ENCODE results near the gene DPYSL4. TPM values are rescaled to one million over a fixed set of nuclear protein-coding genes. Genes with fewer than 3 reads are reported as not detected.

The DPYSL4 gene
- total and polyA plus RNA-seq, 2 of the 4 experiments (the other 2 are of a cell fraction) = 8.1 to 30.5 TPM

- CTCF ChIA-PET = no interaction called here
Observed at GRCh38 chr10:132198068-132198370, 11.3 kb downstream of the DPYSL4 start.

More at GRCh38 chr10:132198068-132198370, 11.3 kb downstream of the DPYSL4 start:
- Histone ChIP-seq H2BK15ac (ENCODE audit: low read depth, low read length) (no peak overlapping the region), H3K9me3 (ENCODE audit: control insufficient read depth, insufficient read depth, low read length) (no peaks in the 10 kb centered on the region), H3K56ac (ENCODE audit: extremely low read depth, insufficient read depth, low read length) (no peak overlapping the region), H4K91ac (ENCODE audit: insufficient read depth, low read depth, low read length) (no peak overlapping the region), H3K18ac (ENCODE audit: low read depth, low read length) (no peak overlapping the region), H3K27ac (ENCODE audit: insufficient read depth, low read length) (no peak overlapping the region), H2AK5ac (ENCODE audit: low read depth, low read length) (no peak overlapping the region), H3K27me3 (ENCODE audit: control insufficient read depth, insufficient read depth, low read length) (no peaks in the 10 kb centered on the region), H3K36me3 (ENCODE audit: control insufficient read depth, insufficient read depth, low read length) (peaks cover 34% of the 10 kb centered on the region), H4K8ac (ENCODE audit: low read depth in 2 of 2, low read length in 2 of 2) (no peak overlapping the region), H3K4me3 (ENCODE audit: insufficient read depth, low read depth, low read length) (no peak overlapping the region), H3K4me1 (ENCODE audit: control insufficient read depth, insufficient read depth, low read length) (no peaks in the 10 kb centered on the region), H2BK20ac (ENCODE audit: low read depth, low read length) (no peak overlapping the region), H2BK120ac (ENCODE audit: low read depth, low read length) (no peak overlapping the region), H2AK9ac (replicated peaks; ENCODE audit: low read depth, low read length, poor library complexity) (no peak overlapping the region), H3K14ac (replicated peaks; ENCODE audit: low read depth, low read length) (no peak overlapping the region), H3K4me2 (ENCODE audit: low read depth, low read length) (no peak overlapping the region), H3K9me1 (ENCODE audit: insufficient read depth, low read length) (no peaks in the 10 kb centered on the region; the same call in 1 of the 2 replicates), H3K23ac (ENCODE audit: low read depth, low read length) (no peak overlapping the region), H4K20me1 (ENCODE audit: insufficient read depth, low read length) (peaks cover 9% of the 10 kb centered on the region), H2AFZ (replicated peaks; ENCODE audit: low read length, poor library complexity) (no peak overlapping the region), H3K4ac (ENCODE audit: low read depth, low read length) (no peak overlapping the region), H3K79me1 (ENCODE audit: low read depth in 1 of 2, low read length in 2 of 2) (no peaks in the 10 kb centered on the region), H2BK5ac (ENCODE audit: low read depth, low read length, poor library complexity, severe bottlenecking) (no peak overlapping the region), H3K9ac (ENCODE audit: low read depth, low read length) (no peak overlapping the region), H4K5ac (ENCODE audit: low read depth, low read length) (no peak overlapping the region)
- DNase-seq (no peak), ATAC-seq (ENCODE audit: low read depth) (no peak)
- intact Hi-C loops (cut with micrococcal nuclease) = no loop called here
- POLR2A ChIA-PET (ENCODE audit: unreplicated experiment) = no interaction called here
- no CpG with 5 or more reads among the region's 3 CpGs for WGBS, 2 experiments (ENCODE audit: extremely low coverage in 2 of 2, insufficient read length in 1 of 2)
- dilution Hi-C loops (cut with HindIII; ENCODE audit: low sequenced_read_pairs, unreplicated experiment) = no loop called here
- in situ Hi-C loops (cut with MboI; ENCODE audit: low sequenced_read_pairs) = no loop called here
- no TSS peak for BruUV-seq (replicated peaks)
- TF ChIP-seq MAZ (IDR thresholded peaks at IDR 0.05; ENCODE audit: borderline replicate concordance, low read depth, low read length) (no peak), ELK1 (IDR thresholded peaks at IDR 0.05; ENCODE audit: borderline replicate concordance, low read depth, low read length) (no peak), CHD1 (IDR thresholded peaks at IDR 0.05; ENCODE audit: low read depth, low read length) (no peak)

All from IMR-90 (cell line).